ENCODE data around the gene ERC1.

The ERC1 gene

DNA sequence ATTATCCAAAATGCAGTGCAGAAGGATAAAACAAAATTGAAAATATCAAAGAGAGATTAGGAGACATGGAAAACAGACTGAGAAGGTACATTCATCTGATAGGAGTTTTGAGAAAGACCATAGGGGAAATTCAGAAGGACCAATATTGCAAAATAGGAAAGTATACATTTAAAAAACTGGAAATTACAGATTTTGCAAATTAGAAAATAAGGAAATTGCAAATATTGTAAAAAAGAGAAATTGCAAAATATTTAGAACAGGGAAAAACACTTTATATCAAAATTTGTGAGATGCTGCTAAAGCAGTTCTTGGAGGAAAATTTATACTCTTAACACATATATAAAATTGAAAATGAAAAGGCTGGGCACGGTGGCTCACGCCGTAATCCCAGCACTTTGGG, 410.9 kb downstream of the ERC1 start:
- TF ChIP-seq POLR2AphosphoS5 (IDR thresholded peaks at IDR 0.05; ENCODE audit: borderline replicate concordance, low read depth, low read length) (no peak), EZH2 (IDR thresholded peaks at IDR 0.05) (no peak), FOXP2 (optimal IDR thresholded peaks at IDR 0.05; ENCODE audit: control extremely low read depth, extremely low read length, insufficient read depth) (no peak)
- Histone ChIP-seq H3K9me3 (ENCODE audit: low read depth, low read length) (no peaks in the 10 kb centered on the region), H3K4me3 (no peak overlapping the region), H3K36me3 (ENCODE audit: insufficient read depth, low read length) (no peaks in the 10 kb centered on the region), H3K27ac (no peak overlapping the region), H3K9ac (ENCODE audit: insufficient read length) (no peak overlapping the region)
- no peak for DNase-seq (ENCODE audit: low read depth, low spot score)

DNA sequence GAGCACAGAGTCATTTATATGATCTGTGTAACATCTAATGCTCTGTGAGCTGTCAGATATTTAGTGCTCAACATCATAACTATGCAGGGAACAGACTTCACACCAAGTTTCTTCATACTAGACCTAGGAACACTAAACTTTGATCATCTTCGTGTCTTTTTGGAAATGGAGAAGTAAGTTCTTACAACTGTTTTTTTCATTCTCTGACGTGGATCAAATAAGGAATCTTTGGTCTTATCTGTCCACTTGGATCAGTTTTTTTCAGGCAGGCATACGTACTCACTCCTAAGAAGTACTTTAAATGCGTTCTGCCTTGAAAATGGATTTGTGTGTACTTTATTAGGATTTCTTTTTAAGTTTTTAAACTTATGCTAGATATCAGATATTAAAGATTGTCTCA, 412.4 kb downstream of the ERC1 start:
- H3K9ac ChIP-seq (ENCODE audit: insufficient read length): no peak overlapping the region
- no peak overlapping the region for H3K27ac ChIP-seq
- H3K36me3 ChIP-seq (ENCODE audit: insufficient read depth, low read length): no peaks in the 10 kb centered on the region
- no peaks in the 10 kb centered on the region for H3K9me3 ChIP-seq (ENCODE audit: low read depth, low read length)
- no peak for DNase-seq (ENCODE audit: low read depth, low spot score)
- TF ChIP-seq EZH2 (IDR thresholded peaks at IDR 0.05) (no peak), POLR2AphosphoS5 (IDR thresholded peaks at IDR 0.05; ENCODE audit: borderline replicate concordance, low read depth, low read length) (no peak), FOXP2 (optimal IDR thresholded peaks at IDR 0.05; ENCODE audit: control extremely low read depth, extremely low read length, insufficient read depth) (no peak)
- H3K4me3 ChIP-seq: no peak overlapping the region

- Histone ChIP-seq H3K36me3 (ENCODE audit: insufficient read depth, low read length) (no peaks in the 10 kb centered on the region), H3K9ac (ENCODE audit: insufficient read length) (no peak overlapping the region), H3K4me3 (no peak overlapping the region), H3K27ac (no peak overlapping the region), H3K9me3 (ENCODE audit: low read depth, low read length) (no peaks in the 10 kb centered on the region)
- TF ChIP-seq FOXP2 (optimal IDR thresholded peaks at IDR 0.05; ENCODE audit: control extremely low read depth, extremely low read length, insufficient read depth) (no peak), POLR2AphosphoS5 (IDR thresholded peaks at IDR 0.05; ENCODE audit: borderline replicate concordance, low read depth, low read length) (no peak), EZH2 (IDR thresholded peaks at IDR 0.05) (no peak)
- DNase-seq (ENCODE audit: low read depth, low spot score): no peak
These were observed 414.6 kb downstream of the ERC1 start for GRCh38 chr12:1405619-1406018.

DNA sequence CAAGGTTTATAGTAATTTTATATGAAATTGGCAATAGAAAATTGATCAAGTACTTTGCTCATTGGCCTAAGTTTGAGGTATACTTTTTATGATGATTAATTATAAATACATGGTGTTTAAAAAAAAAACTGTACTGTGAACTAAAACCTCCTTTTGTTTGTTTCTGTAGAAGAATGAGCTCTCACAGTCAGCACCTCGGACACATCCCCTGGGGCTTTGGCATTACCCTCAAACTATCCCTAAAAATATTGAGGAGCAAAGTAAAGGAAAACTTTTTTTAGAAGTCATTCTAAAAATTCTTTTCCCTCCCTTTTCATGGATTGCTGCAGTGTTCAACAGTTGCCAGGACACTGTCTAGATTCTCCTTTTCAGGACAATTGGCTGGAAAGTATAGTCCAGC, 419.8 kb downstream of the ERC1 start:
- Histone ChIP-seq H3K9ac (ENCODE audit: insufficient read length) (no peak overlapping the region), H3K36me3 (ENCODE audit: insufficient read depth, low read length) (no peaks in the 10 kb centered on the region), H3K4me3 (no peak overlapping the region), H3K27ac (no peak overlapping the region), H3K9me3 (ENCODE audit: low read depth, low read length) (no peaks in the 10 kb centered on the region)
- no peak for DNase-seq (ENCODE audit: low read depth, low spot score)
- TF ChIP-seq EZH2 (IDR thresholded peaks at IDR 0.05) (no peak), POLR2AphosphoS5 (IDR thresholded peaks at IDR 0.05; ENCODE audit: borderline replicate concordance, low read depth, low read length) (no peak), FOXP2 (optimal IDR thresholded peaks at IDR 0.05; ENCODE audit: control extremely low read depth, extremely low read length, insufficient read depth) (no peak)

GRCh38 chr12:1413930-1414329, 422.9 kb downstream of the ERC1 start:
- no peak for TF ChIP-seq EZH2 (IDR thresholded peaks at IDR 0.05)
- TF ChIP-seq FOXP2 (optimal IDR thresholded peaks at IDR 0.05; ENCODE audit: control extremely low read depth, extremely low read length, insufficient read depth): no peak
- TF ChIP-seq POLR2AphosphoS5 (IDR thresholded peaks at IDR 0.05; ENCODE audit: borderline replicate concordance, low read depth, low read length): no peak
- no peak overlapping the region for H3K27ac ChIP-seq
- DNase-seq (ENCODE audit: low read depth, low spot score): no peak

GRCh38 chr12:1418144-1418543, 427.1 kb downstream of the ERC1 start:
- no peak for DNase-seq (ENCODE audit: low read depth, low spot score)
- Histone ChIP-seq H3K9ac (ENCODE audit: insufficient read length) (no peak overlapping the region), H3K27ac (no peak overlapping the region), H3K9me3 (ENCODE audit: low read depth, low read length) (no peaks in the 10 kb centered on the region), H3K4me3 (no peak overlapping the region), H3K36me3 (ENCODE audit: insufficient read depth, low read length) (0 out of 2 replicates have a peak, but pooled peaks cover 4% of the 10 kb centered on the region)
- TF ChIP-seq POLR2AphosphoS5 (IDR thresholded peaks at IDR 0.05; ENCODE audit: borderline replicate concordance, low read depth, low read length) (no peak), EZH2 (IDR thresholded peaks at IDR 0.05) (no peak), FOXP2 (optimal IDR thresholded peaks at IDR 0.05; ENCODE audit: control extremely low read depth, extremely low read length, insufficient read depth) (no peak)

More at GRCh38 chr12:1413930-1414329, 422.9 kb downstream of the ERC1 start:
- H3K9me3 ChIP-seq (ENCODE audit: low read depth, low read length): no peaks in the 10 kb centered on the region
- no peak overlapping the region for H3K9ac ChIP-seq (ENCODE audit: insufficient read length)
- no peak overlapping the region for H3K4me3 ChIP-seq
- H3K36me3 ChIP-seq (ENCODE audit: insufficient read depth, low read length): no peaks in the 10 kb centered on the region

DNA sequence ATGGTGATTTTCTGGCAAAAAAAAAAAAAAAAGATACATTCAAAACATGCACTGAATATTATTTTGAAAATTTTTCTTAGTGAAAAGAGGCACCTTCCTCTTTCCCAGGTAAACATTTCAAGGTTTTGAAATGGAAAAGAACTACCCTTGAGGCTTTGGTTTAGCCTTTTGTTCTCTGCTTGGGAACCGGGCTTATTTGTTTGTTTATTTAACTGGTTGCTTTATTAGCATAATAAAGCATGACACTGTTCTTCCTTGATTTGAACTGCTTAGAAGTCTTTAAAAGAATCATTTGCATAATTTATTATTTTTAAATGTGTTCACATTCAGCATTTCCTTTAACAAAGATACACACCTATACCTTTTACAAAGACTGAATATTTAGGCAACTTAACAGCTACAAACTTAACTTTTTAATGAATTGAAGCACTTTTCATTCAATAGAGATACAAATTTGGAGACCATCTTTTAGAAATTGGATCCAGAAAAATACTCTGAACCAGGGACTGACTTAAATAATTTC, 428.9 kb downstream of the ERC1 start:
- TF ChIP-seq FOXP2 (optimal IDR thresholded peaks at IDR 0.05; ENCODE audit: control extremely low read depth, extremely low read length, insufficient read depth) (no peak), POLR2AphosphoS5 (IDR thresholded peaks at IDR 0.05; ENCODE audit: borderline replicate concordance, low read depth, low read length) (no peak), EZH2 (IDR thresholded peaks at IDR 0.05) (no peak)
- no peak overlapping the region for H3K27ac ChIP-seq

GRCh38 chr12:1421091-1421846, 430.2 kb downstream of the ERC1 start:
- Histone ChIP-seq H3K9me3 (ENCODE audit: low read depth, low read length) (no peaks in the 10 kb centered on the region), H3K4me3 (no peak overlapping the region), H3K9ac (ENCODE audit: insufficient read length) (no peak overlapping the region), H3K36me3 (ENCODE audit: insufficient read depth, low read length) (0 out of 2 replicates have a peak, but pooled peaks cover 4% of the 10 kb centered on the region), H3K27ac (no peak overlapping the region)
- no peak for TF ChIP-seq POLR2AphosphoS5 (IDR thresholded peaks at IDR 0.05; ENCODE audit: borderline replicate concordance, low read depth, low read length)
- no peak for TF ChIP-seq FOXP2 (optimal IDR thresholded peaks at IDR 0.05; ENCODE audit: control extremely low read depth, extremely low read length, insufficient read depth)
- TF ChIP-seq EZH2 (IDR thresholded peaks at IDR 0.05): no peak
- DNase-seq (ENCODE audit: low read depth, low spot score): no peak

More for the DNA sequence above, 428.9 kb downstream of the ERC1 start:
- Histone ChIP-seq H3K36me3 (ENCODE audit: insufficient read depth, low read length) (0 out of 2 replicates have a peak, but pooled peaks cover 4% of the 10 kb centered on the region), H3K4me3 (no peak overlapping the region), H3K9me3 (ENCODE audit: low read depth, low read length) (no peaks in the 10 kb centered on the region), H3K9ac (ENCODE audit: insufficient read length) (no peak overlapping the region)
- no peak for DNase-seq (ENCODE audit: low read depth, low spot score)
